Nucleus accumbens (tissue), 56 donors: ENCODE measurements around the gene DNAAF2.
"Not testable (repeated sequence)": the region's sequence is repeated elsewhere in the genome, so short reads cannot be mapped to it uniquely, and the experiment has no call there.

Experiments
- DNase-seq, 56 donors: peaks; one replicate each; lab custom pipeline; 2025; lab: John Stamatoyannopoulos, UW

DNAAF2 gene, protein sequence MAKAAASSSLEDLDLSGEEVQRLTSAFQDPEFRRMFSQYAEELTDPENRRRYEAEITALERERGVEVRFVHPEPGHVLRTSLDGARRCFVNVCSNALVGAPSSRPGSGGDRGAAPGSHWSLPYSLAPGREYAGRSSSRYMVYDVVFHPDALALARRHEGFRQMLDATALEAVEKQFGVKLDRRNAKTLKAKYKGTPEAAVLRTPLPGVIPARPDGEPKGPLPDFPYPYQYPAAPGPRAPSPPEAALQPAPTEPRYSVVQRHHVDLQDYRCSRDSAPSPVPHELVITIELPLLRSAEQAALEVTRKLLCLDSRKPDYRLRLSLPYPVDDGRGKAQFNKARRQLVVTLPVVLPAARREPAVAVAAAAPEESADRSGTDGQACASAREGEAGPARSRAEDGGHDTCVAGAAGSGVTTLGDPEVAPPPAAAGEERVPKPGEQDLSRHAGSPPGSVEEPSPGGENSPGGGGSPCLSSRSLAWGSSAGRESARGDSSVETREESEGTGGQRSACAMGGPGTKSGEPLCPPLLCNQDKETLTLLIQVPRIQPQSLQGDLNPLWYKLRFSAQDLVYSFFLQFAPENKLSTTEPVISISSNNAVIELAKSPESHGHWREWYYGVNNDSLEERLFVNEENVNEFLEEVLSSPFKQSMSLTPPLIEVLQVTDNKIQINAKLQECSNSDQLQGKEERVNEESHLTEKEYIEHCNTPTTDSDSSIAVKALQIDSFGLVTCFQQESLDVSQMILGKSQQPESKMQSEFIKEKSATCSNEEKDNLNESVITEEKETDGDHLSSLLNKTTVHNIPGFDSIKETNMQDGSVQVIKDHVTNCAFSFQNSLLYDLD

DNA sequence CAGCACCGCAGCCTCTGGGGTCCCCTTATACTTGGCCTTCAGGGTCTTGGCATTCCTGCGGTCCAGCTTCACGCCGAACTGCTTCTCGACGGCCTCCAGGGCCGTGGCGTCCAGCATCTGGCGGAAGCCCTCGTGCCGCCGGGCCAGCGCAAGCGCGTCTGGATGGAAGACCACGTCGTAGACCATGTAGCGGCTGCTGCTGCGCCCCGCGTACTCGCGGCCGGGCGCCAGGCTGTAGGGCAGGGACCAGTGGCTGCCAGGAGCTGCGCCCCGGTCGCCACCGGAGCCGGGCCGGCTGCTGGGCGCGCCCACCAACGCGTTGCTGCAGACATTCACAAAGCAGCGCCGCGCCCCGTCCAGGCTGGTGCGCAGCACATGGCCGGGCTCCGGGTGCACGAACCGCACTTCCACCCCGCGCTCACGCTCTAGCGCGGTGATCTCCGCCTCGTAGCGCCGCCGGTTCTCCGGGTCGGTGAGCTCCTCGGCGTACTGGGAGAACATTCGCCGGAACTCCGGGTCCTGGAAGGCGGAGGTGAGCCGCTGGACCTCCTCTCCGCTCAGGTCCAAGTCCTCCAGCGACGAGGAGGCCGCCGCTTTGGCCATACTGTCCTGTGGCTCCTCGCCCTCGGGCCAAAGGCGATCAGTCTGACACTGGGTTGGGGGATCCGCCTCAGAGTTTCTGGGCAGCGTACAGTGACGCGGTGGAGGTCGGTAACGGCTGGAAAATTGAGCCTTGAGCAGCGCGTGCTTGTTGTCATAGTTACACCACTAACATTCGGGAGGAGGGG lies at the start of gene DNAAF2:
TSS of gene DNAAF2 (minus strand) at position 698 of the 788 bp plus-strand sequence. CDS start at position 603, 95 bp downstream.
- DNase-seq, result peak in 48 of 56 donors; percentile 25 to 76 (median 54)

DNA sequence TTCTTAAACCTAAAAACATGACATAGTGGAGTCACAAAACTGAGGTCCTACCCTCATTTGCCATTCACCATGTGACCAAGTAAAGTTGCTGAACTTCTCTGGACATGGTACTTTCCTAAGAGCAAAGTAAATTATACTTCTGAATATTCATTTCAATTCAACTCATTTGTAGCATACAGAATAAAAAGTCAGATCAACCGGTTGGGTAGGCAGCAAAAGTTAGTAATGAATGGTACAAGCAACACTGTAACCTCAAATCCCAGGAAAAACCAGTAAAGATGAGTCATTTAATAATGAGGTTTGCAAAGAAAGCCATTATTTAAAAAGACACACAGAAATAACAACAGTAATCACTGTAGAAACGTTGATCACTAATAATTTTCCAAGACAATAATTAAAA lies 44.2 kb upstream of the DNAAF2 start:
- no peak for DNase-seq

DNA sequence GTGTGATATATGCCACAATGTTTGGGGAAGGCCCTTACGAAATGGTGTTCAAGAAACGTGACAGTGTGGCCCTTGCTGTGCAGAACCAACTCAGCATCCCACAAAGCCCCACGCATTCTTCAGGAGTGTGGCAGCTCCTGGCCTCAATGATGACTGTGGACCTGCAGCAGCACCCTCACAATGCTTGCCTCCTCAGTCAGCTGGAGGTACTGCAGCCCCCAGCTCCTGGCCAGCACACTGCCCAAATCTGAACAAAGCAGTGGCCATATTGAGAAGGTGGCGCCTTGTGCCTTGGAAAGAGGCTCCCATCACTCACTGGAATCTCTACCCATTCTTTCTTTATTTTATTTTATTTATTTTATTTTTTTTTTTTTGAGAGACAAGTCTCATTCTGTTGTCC lies 42.6 kb upstream of the DNAAF2 start:
- no peak for DNase-seq

DNA sequence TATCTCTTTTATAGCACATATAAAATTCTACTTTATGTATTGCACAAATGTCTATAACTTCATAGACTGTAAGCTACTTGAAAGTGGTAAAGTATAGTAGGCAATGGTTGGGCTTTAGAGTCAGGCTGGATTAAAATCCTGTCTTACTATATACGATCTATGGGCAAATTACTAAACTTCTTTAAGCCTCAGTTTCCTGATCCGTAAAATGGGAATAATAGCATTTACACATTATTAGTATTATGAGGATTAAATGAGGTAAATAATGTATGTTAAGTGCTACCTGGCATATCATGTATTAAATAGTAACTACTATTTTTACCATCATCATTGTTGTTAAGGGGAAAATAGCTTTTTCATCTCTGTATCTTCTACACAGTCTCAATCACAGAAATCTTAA lies 38.5 kb upstream of the DNAAF2 start:
- DNase-seq, result no peak

DNA sequence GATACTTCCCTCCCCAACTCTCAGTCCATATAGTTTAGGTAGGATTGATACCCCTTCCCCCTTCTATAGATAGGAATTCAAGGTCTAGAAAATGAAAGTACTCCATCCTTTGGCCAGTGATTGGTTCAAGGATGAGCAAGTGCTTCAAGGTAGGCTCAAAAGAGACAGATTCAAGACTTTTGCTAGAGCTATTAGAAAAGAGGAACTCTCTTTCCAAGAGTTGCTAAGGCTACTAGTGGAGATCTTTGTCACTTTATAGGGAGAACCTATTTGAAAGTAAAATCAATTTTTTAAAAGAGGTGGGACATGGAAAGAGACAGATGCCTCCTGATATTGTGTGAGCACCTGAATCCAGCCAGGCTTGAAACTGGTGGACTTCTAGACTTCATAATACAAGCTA lies 35.4 kb upstream of the DNAAF2 start:
- no peak for DNase-seq

DNA sequence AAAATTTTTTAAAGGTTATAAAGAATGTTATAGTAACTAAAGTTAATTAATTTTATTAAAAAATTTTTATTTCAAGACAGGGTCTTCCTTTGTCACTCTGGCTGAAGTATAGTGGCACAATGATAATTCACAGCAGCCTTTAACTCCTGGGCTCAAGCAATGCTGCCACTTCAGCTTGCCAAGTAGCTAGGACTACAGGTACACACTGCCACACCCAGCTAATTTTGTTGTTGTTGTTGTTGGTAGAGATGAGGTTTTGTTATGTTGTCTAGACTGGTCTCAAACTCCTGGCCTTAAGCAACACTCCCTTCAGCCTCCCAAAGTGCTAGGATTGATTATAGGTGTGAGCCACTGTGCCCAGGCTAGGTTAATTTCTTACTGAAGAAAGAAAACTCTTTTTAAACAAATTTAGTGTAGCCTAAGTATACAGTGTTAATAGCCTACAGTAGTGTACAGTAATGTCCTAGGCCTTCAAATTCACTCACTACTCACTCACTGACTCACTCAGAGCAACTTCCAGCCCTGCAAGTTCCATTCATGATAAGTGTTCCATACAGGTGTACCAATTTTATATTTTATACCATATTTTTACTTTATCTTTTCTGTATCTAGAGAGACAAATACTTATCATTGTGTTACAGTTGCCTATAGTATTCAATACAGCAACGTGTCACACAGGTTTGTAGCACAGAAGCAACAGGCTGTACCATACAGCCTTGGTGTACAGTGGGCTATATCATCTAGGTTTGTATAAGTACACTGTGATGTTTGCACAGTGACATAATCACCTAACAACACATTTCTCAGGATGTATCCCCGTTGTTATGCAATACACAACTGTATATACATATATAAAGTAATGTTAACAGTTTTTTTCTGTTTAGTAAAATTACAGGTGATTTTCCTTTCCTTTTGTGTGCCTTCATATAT lies 24.7 kb upstream of the DNAAF2 start:
- DNase-seq, result no peak

DNA sequence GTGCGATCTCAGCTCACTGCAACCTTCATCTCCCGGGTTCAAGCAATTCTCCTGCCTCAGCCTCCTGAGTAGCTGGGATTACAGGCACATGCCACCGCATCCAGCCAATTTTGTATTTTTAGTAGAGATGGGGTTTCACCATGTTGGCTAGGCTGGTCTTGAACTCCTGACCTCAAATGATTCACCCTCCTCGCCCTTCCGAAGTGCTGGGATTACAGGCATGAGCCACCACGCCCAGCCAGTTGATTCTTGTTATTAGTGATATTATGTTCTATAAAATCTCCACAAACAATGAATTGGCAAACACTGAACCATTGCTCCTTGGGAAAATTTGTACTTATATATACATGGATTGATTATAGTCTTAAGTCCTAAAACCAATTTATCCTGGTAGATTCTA lies 22.5 kb upstream of the DNAAF2 start:
- DNase-seq, result not testable (repeated sequence)

DNA sequence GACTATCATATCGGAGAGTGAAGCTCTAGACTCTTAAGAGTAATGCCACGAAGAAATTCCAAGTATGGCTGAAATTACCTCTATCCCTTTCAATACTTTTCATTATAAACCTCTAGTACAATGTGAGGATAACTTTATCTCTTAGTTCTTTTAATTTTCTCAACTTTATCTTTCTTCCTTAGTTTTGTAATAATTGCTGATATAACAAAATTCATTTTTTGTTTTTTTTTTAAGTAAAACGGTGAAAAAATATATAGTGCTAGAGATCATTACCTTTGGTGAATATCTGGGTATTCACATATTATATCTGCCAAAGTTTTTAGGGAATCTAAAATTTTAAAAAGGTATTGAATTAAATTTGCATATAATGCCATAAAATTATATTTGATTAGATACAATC lies 19.5 kb upstream of the DNAAF2 start:
- DNase-seq, result no peak

DNA sequence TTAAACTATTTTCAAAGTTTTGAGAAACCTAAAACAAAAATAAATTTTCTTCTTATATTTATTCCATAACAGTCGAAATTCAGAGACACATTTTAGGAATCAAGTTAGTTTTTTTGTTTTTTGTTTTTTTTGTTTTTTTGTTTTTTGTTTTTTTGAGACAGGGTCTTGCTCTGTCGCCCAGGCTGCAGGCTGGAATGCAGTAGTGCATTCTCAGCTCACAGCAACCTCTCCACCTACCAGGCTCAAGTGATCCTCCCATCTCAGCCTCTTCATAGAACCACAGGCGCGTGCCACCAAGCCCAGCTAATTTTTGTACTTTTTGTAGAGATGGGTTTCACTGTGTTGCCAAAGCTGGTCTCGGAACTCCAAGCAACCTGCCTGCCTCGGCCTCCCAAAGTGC lies 18.5 kb upstream of the DNAAF2 start:
- no peak for DNase-seq

DNA sequence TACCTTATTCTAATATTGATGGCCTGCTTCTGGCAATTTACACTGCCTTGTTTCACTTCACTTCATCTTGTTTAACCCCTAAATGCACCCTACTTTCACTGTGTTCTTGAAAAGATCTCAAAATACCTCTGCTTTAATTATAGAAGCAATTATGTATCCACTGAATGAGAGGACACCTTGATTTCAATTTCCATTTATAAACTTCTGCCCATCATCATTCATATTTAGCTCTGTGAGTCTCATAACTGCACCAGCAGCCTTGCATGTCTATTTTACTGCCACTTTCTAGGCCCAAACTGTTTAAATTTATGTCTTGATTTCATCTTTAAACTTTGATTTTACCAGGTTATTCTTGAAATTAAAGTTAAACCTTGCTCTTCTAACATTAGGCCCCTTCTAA lies 7.1 kb upstream of the DNAAF2 start:
- DNase-seq, result no peak

DNA sequence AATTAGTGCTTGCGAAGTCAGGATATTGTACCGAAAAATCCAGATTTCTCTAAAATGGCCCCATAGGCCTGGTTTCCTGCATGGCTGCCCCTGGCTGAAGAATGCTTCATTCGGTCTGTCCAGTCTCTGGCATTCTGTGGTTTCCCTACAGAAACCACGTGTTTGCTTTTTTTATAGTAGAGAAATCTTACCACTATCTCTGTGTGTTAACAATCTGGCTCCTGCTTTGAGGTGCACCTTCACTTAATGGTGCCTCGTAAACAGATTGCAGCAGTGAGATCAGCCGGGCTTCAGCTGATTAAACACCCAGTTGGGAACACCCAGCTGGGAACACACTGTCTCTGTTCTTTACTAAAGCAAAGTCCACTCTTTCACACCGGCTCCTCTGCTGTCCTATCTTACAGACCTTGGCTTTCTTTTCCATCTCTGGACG lies 6.7 kb upstream of the DNAAF2 start:
- DNase-seq, result peak in 1 of 56 donors; percentile 3

DNA sequence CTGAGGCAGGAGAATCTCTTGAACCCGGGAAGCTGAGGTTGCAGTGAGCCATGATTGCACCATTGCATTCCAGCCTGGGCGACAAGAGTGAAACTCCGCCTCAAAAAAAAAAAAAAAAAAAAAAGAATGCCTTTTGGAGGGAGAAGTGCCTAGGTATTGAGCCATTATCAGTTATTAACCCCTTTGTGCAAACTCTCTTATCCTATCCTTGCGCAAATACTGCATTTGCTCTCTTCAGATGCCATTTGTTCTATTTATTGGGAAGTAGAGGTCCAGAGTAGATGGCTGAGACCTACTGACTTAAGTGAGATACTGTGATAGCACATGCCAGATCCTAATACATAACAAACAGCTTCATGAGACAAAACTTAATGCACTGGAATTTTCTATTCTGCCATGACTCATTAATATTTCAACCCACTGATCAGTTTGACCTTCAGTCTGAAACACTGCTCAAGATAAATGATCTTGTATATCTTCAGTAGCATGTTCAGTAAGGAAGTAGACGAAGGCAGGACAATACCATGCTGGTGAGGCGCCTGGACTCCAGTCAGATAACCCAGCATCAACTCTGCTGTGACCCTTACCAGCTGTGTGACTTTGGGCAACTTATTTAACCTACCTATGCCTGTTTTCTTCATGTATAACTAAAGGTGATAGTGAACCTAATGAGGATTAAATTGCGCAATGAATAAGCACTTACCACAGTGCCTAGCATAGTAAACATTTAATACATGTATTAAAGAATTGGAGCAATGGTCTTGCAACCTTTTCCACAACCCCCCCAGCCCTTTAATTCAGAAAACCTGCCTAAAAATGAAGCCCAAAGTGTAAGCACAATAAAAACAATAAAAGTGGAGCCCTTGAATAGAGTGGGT lies 5.7 kb upstream of the DNAAF2 start:
- DNase-seq, result no peak

DNA sequence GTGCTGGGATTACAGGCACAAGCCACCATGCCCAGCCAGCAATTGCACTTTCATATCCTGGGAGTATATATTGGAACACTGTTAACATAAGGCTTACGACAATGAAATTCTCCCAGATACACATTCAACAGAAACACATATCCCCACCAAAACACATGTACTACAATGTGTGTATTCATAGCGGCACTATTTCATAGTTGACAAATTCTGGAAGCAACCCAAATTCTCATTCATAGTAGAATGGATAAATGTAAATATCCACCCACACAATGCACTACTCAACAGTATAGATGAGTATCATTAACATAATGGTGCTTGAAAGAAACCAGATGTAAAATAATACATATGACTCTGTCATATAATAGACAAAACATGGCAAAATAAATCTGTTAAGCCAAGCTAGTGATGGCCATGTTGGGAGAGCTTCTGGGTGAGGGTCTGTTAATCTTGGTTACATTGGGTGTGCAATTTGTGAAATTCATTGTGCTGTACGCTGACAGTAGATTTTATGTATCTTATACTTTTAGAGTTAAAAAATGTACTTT lies 2.6 kb upstream of the DNAAF2 start:
- DNase-seq, result no peak

DNA sequence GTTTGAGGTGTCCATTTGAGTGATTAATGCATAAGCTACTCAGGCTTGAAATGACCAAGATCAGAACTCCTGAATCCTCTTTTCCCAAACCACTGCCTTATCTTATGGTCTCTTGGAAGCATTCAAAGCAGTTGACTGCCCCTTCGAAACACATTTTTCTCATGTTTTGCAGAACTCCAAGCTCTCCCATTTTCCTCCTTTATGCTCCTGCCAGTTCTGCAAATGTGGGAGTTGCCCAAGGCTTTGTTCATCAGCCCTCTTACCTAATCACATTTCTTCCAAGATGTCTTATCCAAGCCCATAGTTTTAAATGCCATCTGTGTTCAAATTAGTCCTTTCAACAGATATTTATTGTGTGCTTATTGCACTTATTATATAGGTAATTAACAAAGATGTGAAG lies 1.8 kb upstream of the DNAAF2 start:
- DNase-seq, result no peak

DNA sequence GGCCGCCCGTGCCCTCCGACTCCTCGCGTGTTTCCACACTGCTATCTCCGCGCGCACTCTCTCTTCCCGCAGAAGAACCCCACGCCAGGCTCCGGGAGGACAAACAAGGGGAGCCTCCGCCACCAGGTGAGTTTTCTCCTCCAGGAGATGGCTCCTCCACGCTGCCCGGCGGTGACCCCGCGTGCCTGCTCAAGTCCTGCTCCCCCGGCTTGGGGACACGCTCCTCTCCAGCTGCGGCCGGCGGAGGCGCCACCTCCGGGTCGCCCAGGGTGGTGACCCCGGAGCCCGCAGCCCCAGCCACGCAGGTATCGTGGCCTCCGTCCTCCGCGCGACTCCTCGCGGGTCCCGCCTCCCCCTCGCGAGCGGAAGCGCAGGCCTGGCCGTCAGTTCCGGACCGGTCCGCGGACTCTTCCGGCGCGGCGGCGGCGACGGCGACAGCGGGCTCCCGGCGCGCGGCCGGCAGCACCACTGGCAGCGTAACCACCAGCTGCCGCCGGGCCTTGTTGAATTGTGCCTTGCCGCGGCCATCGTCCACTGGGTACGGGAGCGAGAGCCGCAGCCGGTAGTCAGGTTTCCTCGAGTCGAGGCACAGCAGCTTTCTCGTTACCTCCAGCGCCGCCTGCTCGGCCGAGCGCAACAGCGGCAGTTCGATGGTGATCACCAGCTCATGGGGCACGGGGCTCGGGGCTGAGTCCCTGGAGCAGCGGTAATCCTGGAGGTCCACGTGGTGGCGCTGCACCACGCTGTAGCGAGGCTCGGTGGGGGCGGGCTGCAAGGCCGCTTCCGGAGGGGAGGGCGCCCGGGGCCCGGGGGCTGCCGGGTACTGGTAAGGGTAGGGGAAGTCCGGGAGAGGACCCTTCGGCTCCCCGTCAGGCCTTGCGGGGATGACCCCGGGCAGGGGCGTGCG lies 1.2 kb downstream of the DNAAF2 start:
- peak; percentile 39 to 95 (median 90) for DNase-seq

DNA sequence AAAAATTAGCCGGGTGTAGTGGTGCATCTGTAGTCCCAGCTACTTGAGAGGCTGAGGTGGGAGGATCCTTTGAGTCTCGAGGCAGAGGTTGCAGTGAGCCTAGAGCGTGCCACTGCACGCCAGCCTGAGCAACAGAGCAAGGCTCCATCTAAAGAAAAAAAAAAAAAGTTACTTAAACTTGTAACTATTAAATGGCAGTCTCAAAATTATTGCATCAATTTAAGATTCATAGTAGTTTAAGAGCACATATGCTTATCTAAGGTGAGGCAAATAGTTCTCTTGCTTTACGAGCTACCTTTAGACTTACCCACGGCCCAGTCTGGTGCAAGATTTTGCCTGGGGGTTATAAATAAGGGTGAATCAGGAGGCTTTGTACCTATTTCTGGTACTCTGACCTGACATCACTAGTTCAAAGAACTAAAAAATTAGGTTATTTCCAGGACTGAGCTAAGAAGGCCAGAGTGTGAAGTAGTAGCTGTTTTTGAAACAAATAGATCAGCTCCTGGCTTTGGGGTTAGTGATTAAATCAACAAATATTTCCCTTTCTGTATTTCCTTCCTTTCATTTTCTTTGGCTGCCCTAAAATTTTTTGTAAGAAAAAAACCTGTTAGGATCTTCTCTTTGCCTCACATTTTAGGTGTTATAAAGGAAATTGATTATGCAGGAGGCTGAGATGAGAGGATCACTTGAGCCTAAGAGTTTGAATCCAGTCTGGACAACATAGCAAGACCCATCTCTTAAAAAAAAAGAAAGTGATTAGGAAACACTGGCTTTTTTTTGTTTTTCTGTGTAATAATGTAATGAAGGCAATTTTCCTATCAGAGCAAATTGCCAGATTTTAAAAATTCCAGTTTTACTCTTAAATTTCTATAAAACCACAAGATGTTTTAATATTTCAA lies 10.9 kb downstream of the DNAAF2 start:
- DNase-seq, result no peak
